Thyroid gland (tissue), 4 donors: ENCODE results near the gene CRYAB.

Experiments used
- POLR2A ChIP-seq, 2 donors: fragments of 450-650 bp; IDR thresholded peaks; one replicate each; pipeline ENCODE4 v1.6.1; 2017; ENCODE audit warnings: antibody characterized with exemption in 2 of 2, mild to moderate bottlenecking in 2 of 2, moderate library complexity in 1 of 2
- TF ChIP-seq, protein P1 (sequence below), 6 experiments: fragments of 200-600 bp in 3 of 6; fragments of 450-650 bp in 3 of 6; sonication (generic) in 3 of 6; IDR thresholded peaks; one replicate each; pipeline ENCODE4 v1.5.1; 2016 to 2019; ENCODE audit warnings: antibody characterized with exemption in 6 of 6, mild to moderate bottlenecking in 2 of 6, inconsistent platforms in 1 of 6, moderate library complexity in 1 of 6

DNA sequence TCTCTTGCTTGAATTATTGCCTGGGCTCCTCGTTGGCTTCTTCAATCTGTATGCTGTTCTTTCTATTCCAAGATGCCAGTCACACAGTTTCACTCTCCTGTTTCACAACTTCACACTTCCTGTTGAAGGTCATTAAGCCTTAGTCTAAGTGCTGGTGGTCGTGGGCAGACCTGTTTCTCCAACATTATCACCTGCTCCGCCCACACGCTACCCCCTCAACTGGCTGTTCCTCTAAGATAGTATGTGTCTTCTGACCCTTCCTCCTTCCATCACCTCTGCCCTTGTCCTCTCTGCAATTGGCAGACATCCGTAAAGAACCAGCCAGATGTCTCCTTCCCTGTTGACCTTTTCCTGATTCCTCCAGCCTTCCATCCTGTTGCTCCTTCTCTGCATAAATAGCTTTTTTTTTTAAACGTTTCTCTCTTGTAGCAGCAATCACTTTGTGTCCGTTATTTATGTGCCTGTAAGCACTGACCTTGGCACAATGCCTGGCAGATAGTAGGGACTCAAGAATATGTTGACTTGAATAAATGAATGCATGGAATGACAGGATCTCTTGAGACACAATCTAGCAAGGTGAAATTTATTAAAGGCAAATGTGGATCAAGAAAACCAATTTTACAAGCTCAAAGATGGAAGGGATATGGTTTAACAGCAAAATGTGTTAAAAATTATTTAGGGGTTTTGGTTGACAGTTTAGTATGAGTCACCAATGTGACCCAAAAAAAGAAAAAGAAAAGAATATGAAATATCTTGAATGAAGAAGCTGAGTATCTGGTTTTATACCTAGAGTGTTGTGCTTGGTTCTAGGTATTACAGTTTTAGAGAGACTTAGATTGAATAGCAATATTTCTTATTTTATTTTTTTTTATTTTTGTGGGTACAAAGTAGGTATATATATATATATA lies 38.2 kb upstream of the CRYAB start:
- TF ChIP-seq POLR2A (IDR thresholded peaks at IDR 0.05): no peak
- TF ChIP-seq, protein P1, sequence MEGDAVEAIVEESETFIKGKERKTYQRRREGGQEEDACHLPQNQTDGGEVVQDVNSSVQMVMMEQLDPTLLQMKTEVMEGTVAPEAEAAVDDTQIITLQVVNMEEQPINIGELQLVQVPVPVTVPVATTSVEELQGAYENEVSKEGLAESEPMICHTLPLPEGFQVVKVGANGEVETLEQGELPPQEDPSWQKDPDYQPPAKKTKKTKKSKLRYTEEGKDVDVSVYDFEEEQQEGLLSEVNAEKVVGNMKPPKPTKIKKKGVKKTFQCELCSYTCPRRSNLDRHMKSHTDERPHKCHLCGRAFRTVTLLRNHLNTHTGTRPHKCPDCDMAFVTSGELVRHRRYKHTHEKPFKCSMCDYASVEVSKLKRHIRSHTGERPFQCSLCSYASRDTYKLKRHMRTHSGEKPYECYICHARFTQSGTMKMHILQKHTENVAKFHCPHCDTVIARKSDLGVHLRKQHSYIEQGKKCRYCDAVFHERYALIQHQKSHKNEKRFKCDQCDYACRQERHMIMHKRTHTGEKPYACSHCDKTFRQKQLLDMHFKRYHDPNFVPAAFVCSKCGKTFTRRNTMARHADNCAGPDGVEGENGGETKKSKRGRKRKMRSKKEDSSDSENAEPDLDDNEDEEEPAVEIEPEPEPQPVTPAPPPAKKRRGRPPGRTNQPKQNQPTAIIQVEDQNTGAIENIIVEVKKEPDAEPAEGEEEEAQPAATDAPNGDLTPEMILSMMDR (IDR thresholded peaks at IDR 0.05): no peak
